Measurements from ENCODE around the gene HOATZ. TPM values are rescaled to one million over a fixed set of nuclear protein-coding genes. Genes with fewer than 3 reads are reported as not detected.

HOATZ gene
- total RNA-seq, 1 donor from 2014 or later: 0.75 TPM

- Mint-ChIP-seq H3K9me3 (no peaks in the 10 kb centered on the region), H3K27me3 (peaks cover 4% of the 10 kb centered on the region), H3K36me3 (no peaks in the 10 kb centered on the region), H3K4me1 (ENCODE audit: unreplicated experiment) (peaks cover 17% of the 10 kb centered on the region), H3K4me3 (no peak overlapping the region), H3K27ac (no peak overlapping the region)
- no peak for DNase-seq (ENCODE audit: extremely low spot score, unreplicated experiment)
- TF ChIP-seq CTCF (conservative IDR thresholded peaks at IDR 0.05): no peak
These were observed 58.0 kb downstream of the HOATZ start for GRCh38 chr11:111572581-111572980.

GRCh38 chr11:111573821-111574249, 59.3 kb downstream of the HOATZ start:
- no peak overlapping the region for H3K4me3 Mint-ChIP-seq

DNA sequence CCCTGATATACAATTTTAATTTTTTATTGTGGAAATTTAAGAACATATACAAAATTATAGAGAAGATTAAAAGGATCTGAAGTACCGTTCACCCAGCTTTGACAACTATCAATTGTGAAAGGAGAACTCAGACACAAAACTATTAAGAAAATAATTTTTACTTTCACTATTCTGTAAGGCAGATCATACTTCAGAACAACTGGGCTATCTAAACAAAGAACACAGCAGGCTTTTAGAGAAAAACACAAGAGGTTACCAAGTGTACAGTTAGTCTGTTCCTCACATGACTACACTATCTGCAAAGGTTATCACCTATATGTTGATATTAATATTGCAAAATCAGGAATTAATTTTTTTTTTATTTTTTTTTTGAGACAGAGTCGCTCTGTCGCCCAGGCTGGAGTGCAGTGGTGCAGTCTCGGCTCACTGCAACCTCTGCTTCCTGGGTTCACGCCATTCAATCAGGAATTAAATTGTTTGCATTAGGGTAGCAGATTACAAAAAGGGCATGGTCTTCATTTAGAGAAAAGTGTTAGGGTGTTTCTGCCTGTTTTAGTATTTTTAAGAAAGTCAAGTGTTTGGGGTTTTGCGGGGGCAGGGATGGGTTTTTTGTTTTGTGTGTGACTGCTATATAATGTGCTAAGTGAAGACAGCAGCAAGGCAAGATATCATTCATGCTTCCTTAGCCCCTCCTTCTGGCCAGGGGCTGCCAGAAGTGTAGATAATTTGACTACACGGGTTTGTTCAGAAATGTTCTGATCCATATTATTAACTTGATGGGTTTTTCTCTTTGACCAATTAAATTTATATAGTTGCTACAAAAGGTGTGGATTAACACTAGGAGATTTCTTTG, 60.0 kb downstream of the HOATZ start:
- H3K4me1 Mint-ChIP-seq (ENCODE audit: unreplicated experiment): peaks cover 17% of the 10 kb centered on the region
- peaks cover 4% of the 10 kb centered on the region for H3K27me3 Mint-ChIP-seq
- peak overlapping the region; percentile 20 for H3K27ac Mint-ChIP-seq
- H3K4me3 Mint-ChIP-seq: no peak overlapping the region
- H3K36me3 Mint-ChIP-seq: no peaks in the 10 kb centered on the region
- no peaks in the 10 kb centered on the region for H3K9me3 Mint-ChIP-seq
- DNase-seq (ENCODE audit: extremely low spot score, unreplicated experiment): no peak
- TF ChIP-seq CTCF (conservative IDR thresholded peaks at IDR 0.05): no peak

More at GRCh38 chr11:111573821-111574249, 59.3 kb downstream of the HOATZ start:
- Mint-ChIP-seq H3K9me3 (no peaks in the 10 kb centered on the region), H3K27me3 (peaks cover 4% of the 10 kb centered on the region), H3K36me3 (no peaks in the 10 kb centered on the region), H3K4me1 (ENCODE audit: unreplicated experiment) (peaks cover 17% of the 10 kb centered on the region), H3K27ac (no peak overlapping the region)
- no peak for TF ChIP-seq CTCF (conservative IDR thresholded peaks at IDR 0.05)
- DNase-seq (ENCODE audit: extremely low spot score, unreplicated experiment): no peak

- no peak for TF ChIP-seq CTCF (conservative IDR thresholded peaks at IDR 0.05)
- Mint-ChIP-seq H3K4me3 (no peak overlapping the region), H3K27me3 (peaks cover 4% of the 10 kb centered on the region), H3K9me3 (no peaks in the 10 kb centered on the region), H3K36me3 (no peaks in the 10 kb centered on the region), H3K4me1 (ENCODE audit: unreplicated experiment) (peaks cover 17% of the 10 kb centered on the region), H3K27ac (no peak overlapping the region)
- DNase-seq (ENCODE audit: extremely low spot score, unreplicated experiment): no peak
These were observed 61.2 kb downstream of the HOATZ start for GRCh38 chr11:111575740-111576139.

DNA sequence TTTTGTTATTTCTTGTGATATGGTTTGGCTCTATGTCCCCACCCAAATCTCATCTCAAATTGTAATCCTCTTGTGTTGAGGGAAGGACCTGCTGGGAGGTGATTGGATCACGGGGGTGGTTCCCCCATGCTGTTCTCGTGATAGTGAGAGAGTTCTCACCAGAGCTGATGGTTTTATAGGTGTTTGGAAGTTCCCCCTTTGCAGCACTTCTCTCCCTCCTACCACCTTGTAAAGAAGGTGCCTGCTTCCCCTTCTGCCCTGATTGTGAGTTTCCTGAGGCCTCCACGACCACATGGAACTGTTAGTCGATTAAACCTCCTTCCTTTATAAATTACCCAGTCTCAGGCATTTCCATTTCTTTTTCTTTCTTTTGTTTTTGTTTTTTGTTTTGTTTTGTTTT, 63.2 kb downstream of the HOATZ start:
- no peak for TF ChIP-seq CTCF (conservative IDR thresholded peaks at IDR 0.05)
- Mint-ChIP-seq H3K4me3 (no peak overlapping the region), H3K27ac (no peak overlapping the region), H3K9me3 (no peaks in the 10 kb centered on the region), H3K4me1 (ENCODE audit: unreplicated experiment) (peaks cover 21% of the 10 kb centered on the region), H3K36me3 (no peaks in the 10 kb centered on the region), H3K27me3 (no peaks in the 10 kb centered on the region)
- DNase-seq (ENCODE audit: extremely low spot score, unreplicated experiment): no peak

Data from type B pancreatic cell (in vitro differentiated cells).